ENCODE measurements around the gene METRN. TPM values are rescaled to one million over a fixed set of nuclear protein-coding genes. Genes with fewer than 3 reads are reported as not detected.
A peak's percentile ranks its signal among the peaks of the same experiment; 100 is the strongest.

Gene METRN
- total and polyA plus RNA-seq, 8 donors, result 9.3 to 57.3 (median 15.4) TPM

GRCh38 chr16:729768-730665, 15.1 kb downstream of the METRN start:
- Histone ChIP-seq H3K4me1 (peaks cover 12 to 29% of the 10 kb centered on the region in 2 donors), H3K36me3 (peaks cover 0 to 53% of the 10 kb centered on the region in 2 donors), H3K4me3 (no peak overlapping the region), H3K27ac (no peak overlapping the region), H3K27me3 (peaks cover 0 to 45% of the 10 kb centered on the region in 2 donors), H3K9me3 (no peaks in the 10 kb centered on the region)
- DNase-seq (peak in 1 of 4 donors; percentile 78), ATAC-seq (no peak)
- TF ChIP-seq, protein P1, sequence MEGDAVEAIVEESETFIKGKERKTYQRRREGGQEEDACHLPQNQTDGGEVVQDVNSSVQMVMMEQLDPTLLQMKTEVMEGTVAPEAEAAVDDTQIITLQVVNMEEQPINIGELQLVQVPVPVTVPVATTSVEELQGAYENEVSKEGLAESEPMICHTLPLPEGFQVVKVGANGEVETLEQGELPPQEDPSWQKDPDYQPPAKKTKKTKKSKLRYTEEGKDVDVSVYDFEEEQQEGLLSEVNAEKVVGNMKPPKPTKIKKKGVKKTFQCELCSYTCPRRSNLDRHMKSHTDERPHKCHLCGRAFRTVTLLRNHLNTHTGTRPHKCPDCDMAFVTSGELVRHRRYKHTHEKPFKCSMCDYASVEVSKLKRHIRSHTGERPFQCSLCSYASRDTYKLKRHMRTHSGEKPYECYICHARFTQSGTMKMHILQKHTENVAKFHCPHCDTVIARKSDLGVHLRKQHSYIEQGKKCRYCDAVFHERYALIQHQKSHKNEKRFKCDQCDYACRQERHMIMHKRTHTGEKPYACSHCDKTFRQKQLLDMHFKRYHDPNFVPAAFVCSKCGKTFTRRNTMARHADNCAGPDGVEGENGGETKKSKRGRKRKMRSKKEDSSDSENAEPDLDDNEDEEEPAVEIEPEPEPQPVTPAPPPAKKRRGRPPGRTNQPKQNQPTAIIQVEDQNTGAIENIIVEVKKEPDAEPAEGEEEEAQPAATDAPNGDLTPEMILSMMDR (IDR thresholded peaks at IDR 0.05), result no peak
- intact Hi-C loops (cut with DNase I), result no loop called here

DNA sequence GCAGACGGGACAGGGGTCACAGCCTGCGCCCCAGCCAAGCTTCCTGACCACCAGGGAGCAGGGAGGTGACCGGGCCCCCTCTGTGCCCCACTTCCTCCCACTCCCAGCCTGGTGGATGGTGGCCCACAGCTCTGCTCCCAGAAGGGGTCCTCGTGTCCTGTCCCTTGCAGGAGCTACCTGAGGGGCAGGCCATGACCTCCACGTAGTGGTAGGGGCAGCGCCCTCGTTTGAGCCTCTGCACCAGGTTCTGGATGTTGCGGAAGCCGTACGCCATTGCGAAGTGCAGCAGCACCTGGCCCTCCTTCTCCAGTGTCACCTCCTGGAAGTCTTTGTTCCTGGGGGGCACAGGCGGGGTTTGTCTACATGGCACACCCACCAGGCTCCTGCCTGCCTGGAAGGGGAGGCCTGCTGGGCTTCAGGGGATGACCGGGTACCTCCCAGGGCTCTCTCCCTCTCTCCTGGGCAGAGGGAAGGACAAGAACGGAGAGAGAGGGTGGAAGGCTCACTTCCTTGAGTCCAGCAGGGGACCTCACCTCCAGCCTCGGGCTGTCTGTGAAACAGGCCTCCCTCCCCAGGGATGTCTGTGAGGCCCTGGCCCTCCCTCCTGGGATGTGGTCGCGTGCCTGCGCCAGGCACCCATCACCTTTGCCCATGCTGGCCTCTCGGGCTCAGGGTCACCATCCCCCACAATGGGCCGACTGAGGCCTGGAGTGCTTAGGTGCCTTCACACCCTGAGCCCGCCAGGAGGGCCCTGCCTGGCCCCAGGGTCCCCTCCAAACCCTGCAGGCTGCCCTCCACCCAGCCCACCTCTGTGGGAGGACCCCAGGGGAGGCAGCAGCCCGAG, 16.0 kb downstream of the METRN start:
- Histone ChIP-seq H3K4me3 (no peak overlapping the region), H3K4me1 (peaks cover 12 to 29% of the 10 kb centered on the region in 2 donors), H3K27me3 (peaks cover 0 to 36% of the 10 kb centered on the region in 2 donors), H3K9me3 (no peaks in the 10 kb centered on the region), H3K36me3 (peaks cover 0 to 62% of the 10 kb centered on the region in 2 donors), H3K27ac (no peak overlapping the region)
- intact Hi-C loops (cut with DNase I), result no loop called here
- DNase-seq, result peak in 1 of 4 donors; percentile 58
- TF ChIP-seq, protein P1 (IDR thresholded peaks at IDR 0.05), result no peak
- no peak for ATAC-seq

DNA sequence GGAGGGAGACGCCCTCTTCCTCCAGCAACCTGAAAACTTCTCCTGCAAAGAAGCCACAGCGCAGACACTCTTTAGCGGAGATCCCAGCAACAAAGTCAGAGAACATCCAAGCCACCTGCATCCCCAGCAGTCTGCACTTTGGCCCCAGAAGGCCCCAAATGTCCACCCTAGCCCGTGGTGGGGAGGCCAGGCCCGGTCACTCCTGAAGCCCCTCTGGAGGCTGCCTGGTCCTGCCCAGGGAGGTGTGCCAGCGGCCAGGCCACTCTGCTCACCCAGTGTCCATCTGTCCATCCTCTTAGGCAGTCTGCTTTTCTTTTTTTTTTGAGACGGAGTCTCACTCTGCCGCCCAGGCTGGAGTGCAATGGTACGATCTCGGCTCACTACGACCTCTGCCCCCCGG, 17.4 kb downstream of the METRN start:
- intact Hi-C loops (cut with DNase I), result no loop called here
- ATAC-seq (no peak), DNase-seq (peak in 1 of 4 donors; percentile 59)
- H3K27me3 ChIP-seq, result peaks cover 0 to 22% of the 10 kb centered on the region in 2 donors
- H3K4me1 ChIP-seq, result peaks cover 7 to 16% of the 10 kb centered on the region in 2 donors
- TF ChIP-seq, protein P1 (IDR thresholded peaks at IDR 0.05), result no peak
- no peak overlapping the region for H3K4me3 ChIP-seq
- H3K9me3 ChIP-seq, result no peaks in the 10 kb centered on the region
- H3K36me3 ChIP-seq, result peaks cover 0 to 76% of the 10 kb centered on the region in 2 donors
- no peak overlapping the region for H3K27ac ChIP-seq

GRCh38 chr16:732936-733335, 18.0 kb downstream of the METRN start:
- Histone ChIP-seq H3K36me3 (peaks cover 0 to 82% of the 10 kb centered on the region in 2 donors), H3K4me3 (no peak overlapping the region), H3K27me3 (peaks cover 0 to 16% of the 10 kb centered on the region in 2 donors), H3K4me1 (peaks cover under 1 to 10% of the 10 kb centered on the region in 2 donors), H3K9me3 (no peaks in the 10 kb centered on the region), H3K27ac (no peak overlapping the region)
- no peak for ATAC-seq
- intact Hi-C loops (cut with DNase I), result no loop called here
- DNase-seq, result peak in 1 of 4 donors; percentile 73
- TF ChIP-seq, protein P1 (IDR thresholded peaks at IDR 0.05), result no peak

All from left lung (tissue), 10 donors.